Measurements from ENCODE around the gene CEBPG.

Gene CEBPG

DNA sequence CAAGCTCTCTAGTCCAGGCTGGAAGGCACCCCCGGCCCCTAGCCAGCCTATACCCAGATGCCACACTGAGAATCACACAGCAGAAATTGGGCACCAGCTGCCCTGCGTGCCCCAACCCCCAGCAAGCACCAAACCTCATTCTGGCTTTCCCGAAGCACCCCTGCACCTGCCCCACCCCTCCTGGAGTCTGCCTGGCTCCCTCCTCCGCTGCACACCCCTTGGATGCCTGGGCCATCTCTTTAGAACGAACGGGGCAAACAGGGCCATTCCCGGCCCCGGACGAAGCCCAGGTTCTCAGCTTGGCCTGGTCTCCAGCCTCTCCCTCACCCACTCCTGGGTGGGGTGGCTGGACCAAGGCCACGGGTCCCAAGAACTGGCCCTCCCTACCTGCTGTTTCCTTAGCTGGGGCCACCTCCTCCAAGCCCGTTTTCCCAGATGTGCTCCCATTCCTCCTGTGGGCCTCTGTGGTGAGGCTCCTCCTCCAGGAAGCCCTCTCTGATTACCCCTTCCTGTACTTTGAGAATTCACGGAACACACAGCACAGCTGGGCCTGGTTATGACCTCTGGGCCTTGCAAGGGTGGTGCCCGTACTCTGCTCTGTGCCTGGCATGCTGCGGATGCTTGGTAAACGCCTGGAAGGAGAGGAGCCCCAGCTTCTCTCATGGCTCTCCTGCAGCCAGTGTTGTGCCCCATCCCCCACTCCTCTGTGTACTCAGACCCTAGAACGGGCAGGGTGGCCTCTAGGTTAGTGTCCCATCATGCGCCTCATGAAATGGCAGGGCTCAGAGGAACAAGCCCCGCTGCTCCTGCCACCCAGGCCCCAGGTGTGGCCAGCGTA, 21.4 kb downstream of the CEBPG start:
- no peak overlapping the region for H3K4me3 ChIP-seq (ENCODE audit: low read depth, low read length)

DNA sequence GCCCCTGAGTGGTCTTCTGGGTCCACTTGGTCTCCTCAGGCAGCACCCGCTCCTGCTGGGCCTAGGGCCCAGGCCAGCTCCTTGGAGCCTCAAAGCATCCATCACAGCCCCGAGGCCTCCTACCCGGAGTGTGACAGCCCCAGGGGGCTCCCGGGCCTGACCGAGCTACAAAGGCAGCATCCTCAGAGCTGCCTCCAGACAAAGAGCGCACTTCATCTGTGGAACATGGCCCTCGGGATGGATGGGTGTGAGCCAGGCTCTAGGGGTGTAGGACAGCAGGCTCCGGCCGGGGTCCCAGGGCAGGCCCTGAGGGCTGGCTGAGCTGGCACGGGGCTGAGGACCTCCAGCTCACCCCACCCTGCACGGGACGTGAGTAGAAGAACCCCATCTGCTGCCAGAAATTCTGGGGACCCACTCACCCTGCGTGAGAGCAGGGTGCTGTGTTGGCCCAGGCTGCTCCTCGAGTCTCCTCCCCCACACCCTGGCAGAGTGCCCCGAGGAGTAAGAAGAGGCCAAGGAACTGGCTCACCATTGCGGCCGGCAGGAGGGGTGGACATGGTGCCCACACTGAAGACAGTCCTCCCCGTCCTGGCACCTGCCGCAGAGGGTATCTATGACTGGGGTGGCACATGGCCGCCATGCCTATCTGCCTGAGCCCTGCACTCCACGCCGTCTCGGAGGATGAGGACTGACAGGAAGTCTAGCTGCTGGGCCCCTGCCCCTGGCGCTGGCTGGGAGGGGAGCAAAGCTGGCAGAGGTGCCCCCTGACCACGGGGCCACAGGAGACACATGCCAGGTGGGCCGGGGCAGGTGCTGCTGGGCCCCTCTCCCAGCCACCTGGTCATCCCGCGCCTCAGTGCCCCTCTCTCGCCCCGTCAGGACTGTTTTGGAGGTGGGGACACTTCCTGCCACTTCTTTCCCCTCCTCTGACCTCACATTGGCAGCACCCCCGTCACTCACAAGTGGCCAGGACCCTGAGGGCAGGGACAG, 22.3 kb downstream of the CEBPG start:
- no peak overlapping the region for H3K4me3 ChIP-seq (ENCODE audit: low read depth, low read length)

DNA sequence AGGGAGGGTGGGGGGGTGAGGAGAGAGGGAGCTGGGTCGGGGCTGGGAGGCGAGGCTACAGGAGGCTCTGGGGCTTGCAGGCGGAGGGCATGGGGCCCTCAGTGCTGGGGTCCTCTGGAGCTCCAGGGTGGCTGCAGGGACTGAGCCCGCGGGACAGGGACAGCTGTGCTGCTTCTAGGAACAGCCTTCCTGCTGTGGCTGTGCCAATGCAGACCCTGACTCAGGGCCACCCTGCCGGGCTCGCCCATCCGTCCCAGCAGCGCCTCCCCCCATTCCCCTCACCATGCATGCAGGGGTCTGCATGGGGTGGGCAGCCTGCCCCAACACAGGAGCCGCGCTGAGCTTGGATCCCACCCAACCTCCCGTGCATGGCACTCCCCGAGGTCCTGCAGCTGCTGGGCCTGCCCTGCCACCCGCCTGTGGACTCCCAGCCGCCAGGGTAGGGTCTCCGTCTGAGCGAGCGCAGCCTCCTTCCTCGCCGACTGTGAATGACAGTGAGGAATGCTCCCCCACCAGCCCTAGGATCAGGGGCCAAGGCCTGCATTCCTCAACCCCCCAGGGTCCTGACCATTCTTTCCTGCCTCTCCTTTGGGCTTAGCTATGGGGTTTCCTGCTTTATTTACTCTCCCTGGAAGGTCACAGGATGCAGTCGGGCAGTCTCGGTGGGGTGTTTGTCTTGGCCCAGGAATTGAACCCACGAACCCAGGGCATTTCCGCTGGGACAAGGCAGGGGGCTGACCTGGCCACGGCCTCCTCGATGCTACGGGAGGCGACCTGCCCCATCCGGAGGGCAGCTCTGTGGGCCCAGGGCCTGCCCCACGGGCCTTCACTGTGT, 23.4 kb downstream of the CEBPG start:
- H3K4me3 ChIP-seq (ENCODE audit: low read depth, low read length) = no peak overlapping the region

DNA sequence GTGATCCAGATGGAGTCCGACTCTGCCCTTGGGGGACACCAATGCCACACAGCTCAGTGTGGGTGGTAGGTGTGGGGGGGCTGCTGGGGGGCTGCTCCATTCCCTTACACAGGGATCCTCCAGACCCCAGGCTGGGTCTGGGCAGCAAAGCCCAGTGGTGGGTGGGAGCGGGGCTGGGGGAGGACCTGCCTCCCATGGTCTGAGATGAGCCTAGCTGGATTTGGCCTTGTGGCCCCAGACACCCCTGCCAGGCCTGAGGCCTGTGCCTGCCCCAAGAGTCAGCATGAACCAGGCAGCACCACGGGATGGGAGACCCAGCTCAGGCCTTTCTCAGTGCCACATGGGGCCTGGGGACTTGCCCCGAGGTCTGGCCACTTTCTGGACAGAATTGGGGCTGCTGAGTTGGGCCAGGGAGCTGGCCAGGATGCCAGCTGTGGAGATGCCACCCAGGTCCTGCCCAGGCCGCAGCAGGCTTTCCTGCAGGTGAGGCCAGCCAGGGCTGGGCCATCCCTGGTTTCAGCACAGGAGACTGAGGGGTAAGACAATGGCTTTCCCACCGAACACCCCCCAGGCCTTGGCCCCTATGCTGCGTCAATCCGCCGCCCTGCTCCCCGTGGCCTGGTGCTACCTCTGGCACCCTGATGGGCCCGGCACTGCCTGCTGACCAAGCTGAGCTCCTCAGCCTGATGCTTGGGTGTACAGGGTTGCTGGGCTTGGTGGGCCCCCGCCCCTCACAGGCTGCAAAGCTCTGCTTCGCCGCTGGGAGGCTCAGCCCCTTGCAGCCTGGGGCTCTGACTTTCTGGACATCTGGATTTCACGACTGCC, 24.2 kb downstream of the CEBPG start:
- H3K4me3 ChIP-seq (ENCODE audit: low read depth, low read length) = no peak overlapping the region

DNA sequence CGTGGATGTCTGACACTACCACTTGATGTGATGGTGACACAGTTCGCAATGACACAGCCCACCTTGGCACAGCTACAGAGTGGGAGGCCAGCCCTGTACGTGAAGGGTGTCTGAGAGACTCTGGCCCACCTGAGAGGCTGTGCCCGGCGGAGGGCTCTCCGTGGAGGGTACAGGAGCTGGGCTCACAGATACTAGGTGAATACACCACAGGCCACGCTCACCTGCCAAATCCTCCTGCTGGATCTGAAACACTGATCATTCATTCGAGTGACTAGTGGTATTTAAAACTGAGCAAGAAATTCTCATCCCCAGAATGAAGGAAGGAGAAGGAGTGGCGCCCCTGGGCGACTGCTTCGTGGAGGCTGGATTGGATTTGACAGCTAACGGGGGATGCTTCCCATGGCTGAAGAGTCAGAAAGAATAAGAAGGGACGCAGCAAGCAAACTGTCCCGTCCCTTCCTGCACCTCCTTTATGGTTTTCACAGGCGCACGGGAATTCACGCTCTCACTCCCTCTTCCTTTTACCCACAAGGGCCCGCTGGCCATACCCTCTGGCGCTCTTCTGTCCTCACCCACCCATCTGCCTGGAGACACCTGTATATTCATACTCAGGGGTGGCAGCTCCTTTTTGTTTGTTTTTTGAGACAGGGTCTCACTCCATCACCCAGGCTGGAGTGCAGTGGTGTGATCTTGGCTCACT, 25.0 kb downstream of the CEBPG start:
- H3K4me3 ChIP-seq (ENCODE audit: low read depth, low read length) = no peak overlapping the region

DNA sequence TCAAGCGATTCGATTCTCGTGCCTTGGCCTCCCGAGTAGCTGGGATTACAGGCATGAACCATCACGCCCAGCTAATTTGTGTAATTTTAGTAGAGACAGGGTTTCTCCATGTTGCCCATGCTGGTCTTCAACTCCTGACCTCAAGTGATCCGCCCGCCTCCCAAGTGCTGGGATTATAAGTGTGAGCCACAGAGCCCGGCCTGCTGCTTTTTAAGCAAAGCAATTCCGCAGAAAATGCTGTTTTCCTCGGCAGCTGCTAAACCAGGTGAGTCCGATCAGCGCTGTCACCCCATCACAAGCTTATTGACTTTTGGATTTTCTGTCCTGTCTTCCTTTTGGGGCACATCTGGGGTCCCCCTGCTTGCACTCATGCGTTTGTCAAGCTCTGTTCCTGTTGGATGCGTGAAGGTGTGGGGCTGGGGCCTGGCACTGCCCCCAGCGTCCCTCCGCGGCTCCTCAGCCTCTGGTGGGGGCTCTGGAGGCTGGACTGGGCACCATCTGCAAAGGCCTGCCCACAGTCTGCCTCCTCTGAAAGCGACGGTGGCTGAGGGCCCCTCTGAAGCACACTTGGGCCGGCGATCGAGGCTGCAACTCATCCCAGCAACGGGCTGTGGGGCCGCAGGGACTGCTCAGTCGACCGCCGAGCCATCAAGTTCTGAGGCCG, 25.7 kb downstream of the CEBPG start:
- no peak overlapping the region for H3K4me3 ChIP-seq (ENCODE audit: low read depth, low read length)

DNA sequence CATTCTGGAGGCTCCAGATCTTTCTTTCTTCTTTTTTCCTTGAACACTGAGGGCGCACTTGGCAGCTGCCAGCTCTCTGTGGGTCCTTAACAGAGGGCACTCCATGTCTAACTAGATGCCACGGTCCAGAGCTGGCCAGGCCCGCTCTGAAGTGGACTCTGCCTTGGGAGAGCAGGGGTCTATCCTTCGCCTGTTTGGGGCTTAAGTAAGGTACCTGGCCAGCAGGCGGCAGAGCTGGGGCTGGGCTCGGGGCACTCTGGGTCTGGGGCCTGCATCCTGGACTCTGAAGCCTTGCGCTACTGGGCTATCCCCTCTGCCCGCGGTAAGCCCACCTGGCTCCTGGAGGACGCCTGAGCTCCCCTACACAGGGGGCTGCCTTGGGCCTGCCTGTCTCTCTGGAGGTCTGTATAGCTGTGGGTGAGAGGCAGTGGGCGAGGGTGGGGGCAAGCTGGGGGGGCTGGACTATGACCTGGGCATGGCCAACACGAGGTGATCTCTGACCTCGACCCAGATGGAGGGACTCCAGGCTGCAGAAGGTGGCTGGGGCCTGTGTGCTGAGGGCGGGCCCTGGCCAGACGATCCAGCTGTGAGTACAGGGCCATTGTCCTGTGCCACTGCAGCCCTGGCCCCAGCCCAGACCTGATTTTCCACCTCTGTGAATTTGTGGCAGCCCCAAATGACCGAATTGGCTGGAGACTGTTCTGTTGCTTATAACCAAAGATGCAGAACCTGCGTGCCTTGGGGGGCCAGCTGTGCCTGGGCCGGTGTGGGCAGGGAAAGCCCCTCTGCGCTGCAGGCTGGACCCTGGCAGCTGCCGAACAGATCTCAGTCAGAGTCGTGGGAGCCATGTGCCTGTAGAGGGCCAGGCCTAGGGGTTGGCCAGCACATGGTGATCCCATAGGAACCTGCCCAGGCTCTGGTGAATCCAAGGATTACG, 26.5 kb downstream of the CEBPG start:
- H3K4me3 ChIP-seq (ENCODE audit: low read depth, low read length) = no peak overlapping the region

DNA sequence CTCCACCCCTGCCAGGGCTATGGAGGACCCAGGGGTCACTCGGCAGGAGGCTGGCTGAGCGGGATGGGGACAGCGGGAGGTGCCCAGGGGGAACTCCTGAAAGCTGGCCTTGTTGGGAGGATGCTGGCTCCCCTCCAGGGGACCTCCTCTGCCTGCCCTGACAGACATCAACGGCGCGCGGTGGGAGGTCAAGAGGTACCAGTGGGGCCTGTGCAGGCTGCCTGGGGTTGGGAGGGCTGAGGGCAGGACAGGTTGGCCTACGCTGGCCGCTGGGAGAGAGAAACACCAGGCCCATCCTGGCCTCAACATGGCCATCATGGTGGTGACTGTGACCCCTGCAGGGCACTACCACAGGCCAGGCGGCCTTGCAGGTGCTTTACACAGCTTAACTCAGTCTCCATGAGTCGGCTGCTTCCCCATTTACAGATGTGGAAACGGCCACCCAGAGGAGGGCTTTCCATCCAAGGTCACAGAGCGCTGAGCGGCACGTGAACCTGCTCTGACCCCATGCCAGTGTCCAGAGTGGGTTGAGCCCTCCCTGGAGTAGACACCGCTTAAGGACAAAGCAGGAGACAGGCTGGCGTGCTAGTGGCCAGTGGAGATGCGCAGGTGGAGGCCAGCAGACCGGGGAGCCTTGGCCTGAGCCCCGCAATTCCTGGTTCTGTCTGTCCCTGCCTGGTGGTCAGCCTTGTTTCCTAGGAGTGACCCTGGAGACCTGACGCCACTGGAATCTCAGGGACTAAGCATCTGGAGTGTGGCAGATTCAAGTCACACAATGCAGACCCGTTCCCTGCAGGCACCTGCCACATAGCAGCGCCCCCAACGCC, 27.6 kb downstream of the CEBPG start:
- H3K4me3 ChIP-seq (ENCODE audit: low read depth, low read length) = no peak overlapping the region

DNA sequence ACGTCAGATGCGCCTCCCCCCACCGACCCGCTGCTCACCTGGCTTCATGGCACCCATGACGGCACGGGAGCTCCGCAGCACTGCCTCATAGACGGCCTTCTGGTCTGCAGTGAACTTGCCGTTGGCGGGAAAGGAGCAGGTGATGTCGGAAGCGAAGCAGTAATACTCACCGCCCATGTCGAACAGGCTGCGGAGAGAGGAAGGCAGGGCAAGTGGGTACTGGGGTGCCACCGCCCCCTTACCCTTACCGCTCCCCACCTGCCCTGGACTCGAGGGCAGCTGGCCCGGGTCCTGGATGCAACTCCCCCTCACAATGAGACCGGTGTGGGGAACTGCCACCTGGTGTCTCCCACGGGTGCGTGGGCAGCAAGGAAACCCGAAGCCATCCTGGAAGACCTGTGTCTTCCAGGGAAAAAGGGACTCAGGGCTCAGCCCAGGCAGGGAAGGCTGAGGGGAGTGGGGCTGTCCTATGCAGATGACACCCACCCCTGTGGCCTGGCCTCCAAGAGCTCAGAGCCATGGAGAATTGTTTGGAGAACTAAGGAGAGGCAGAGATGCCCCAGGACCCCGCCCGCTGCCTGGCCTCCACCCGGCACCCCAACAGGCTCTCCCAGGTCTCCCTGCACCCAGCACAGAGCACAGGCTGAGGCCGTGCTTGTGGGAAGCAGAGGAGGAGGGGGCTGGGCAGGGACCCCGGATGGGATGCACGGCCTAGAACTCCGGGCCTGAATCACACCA, 28.3 kb downstream of the CEBPG start:
- no peak overlapping the region for H3K4me3 ChIP-seq (ENCODE audit: low read depth, low read length)

DNA sequence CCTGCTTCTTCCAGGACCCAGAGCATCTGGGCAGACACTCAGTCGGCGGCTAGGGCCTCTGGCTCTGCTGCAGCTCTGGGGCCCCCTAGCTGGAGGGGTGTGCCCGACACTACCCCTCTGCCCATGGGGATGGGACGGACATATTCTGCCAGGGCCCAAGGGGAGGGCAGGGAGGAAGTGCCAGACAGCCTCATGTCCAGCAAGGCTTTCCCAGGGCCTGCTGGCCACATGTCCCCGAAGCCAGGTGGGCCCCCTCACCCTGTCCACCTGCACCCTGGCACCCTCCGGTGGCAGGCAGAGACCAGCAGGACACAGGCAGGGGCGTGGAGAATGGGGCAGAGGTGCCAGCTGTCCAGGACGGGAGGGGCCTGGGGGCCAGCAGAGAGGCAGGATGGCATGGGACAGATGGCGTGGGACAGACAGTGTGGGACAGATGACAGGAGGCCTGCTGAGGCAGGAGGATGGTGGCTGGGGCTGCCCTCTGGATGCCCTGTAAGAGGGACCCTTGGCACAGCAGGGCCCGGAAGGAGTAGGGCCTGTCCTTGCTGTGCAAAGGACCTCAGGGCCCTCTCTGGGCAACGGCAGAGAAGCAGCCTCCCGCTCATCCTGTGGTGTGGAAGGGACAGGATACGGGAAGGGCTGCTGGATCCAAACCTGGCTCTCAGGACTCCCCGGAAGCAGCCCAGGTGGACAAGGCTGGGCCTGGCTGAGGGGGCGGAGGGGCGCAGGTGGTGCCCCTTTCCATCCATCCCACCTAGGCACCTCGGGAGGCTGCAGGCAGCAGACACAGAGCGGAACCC, 29.1 kb downstream of the CEBPG start:
- no peak overlapping the region for H3K4me3 ChIP-seq (ENCODE audit: low read depth, low read length)

DNA sequence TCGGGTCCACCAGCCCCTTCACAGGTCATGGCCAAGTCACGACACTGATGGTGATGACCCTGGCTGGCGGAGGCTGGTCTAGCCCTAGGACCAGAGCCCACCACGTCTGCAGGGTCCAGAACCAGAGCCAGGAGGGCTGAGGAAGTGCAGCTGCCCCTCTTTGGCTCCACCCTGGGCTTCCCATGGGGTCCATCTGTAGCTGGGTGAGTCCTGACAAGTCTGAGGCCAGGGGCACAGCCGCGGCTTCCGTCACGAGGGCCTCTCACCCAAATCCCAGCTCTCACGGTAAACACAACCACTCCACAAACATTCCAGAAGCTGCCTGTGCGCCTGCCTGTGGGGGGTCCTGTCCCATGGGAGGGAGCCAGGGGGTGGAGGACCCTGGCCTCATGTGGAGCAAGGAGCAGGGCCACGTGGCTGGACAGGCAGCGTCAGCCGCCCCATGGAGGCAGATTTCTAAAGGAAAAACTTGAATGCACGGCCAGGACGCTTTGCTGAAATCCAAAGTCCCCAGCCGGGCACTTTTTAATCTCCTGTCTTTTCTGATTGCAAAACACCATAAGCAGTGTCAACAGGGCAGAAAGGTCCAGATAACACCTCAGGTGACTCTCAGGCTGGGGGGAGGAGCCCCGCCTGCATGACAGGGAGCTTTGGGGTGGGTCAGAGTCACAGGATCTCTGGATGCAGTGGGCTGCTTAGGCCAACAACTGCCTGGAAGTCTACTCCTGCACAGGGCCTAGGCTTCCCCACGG, 29.9 kb downstream of the CEBPG start:
- no peak overlapping the region for H3K4me3 ChIP-seq (ENCODE audit: low read depth, low read length)

DNA sequence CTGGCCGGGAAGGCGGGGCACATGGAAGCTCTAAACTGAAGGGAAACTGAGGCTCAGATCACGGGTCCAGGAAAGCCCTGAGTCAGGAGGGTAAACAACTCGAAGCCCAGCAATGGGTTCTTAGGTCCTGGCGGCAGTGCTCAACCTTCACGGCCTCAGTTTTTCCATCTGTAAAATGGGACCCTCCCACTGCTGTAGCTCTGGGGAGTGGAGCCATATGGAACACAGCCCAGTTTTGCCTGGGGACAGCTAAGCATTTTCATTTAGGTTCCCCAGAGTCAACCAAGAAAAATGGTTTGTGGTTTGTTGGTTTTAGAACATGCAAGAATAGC, 30.4 kb downstream of the CEBPG start:
- H3K4me3 ChIP-seq (ENCODE audit: low read depth, low read length) = no peak overlapping the region

DNA sequence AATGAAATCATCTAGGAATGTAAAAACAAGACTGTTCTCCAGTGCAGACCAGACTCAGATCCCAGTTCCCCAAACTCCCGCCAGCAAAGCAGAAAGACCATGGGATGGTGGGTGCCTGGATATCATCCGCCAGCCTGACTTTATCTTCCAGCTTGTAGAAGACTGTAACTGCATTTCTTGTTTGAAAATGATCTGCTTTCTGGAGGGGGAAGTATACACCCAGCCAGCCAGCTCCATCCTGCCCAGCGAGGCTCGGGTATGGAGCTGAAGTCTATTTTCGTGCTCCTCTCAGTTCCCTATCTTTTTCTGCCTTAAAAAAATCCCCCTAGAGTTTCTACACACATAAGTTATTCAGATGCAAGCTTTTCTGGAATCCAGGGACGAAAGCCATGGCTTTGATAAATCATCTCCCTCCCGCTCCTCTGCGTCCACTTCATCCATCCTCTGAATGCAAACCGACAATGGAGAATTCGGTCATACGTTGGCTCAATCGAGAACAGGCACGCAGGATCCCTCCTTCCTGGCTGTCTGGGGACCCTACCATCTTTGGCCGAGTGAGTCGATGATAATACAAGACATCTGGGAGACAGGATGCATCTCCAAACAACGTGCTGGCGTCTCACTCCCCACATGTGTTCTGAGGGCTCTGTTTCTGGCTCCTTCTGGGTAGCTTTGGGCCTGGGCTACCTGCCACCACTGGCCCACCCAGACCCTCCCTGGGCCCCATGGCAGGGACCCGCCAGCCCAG, 31.2 kb downstream of the CEBPG start:
- no peak overlapping the region for H3K4me3 ChIP-seq (ENCODE audit: low read depth, low read length)

DNA sequence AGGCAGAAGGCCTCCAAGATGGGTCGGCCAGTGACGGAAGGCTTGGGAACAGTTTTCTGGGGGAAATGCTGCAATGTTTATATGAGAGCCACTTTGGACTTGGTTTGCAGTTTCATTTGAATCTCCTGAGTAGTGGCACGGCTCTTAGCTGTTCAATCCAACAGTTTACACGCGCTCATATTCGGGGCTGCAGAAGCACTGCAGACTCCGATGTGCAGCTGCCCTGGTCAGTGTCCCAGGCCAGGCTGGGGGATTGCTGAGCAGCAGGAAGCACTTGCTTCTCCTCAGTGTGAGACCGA, 31.7 kb downstream of the CEBPG start:
- no peak overlapping the region for H3K4me3 ChIP-seq (ENCODE audit: low read depth, low read length)
